ENCODE measurements around the gene SAFB. TPM values are rescaled to one million over a fixed set of nuclear protein-coding genes. Genes with fewer than 3 reads are reported as not detected.

The SAFB gene
- total RNA-seq, 4 donors from 2014 or later = 29.8 to 60.0 (median 56.1) TPM

- no peak overlapping the region for H3K27ac ChIP-seq
- H3K36me3 ChIP-seq = peaks cover 5 to 91% of the 10 kb centered on the region in 2 donors
- ATAC-seq = no peak
- intact Hi-C loops (cut with DNase I; ENCODE audit: low total_unique reads) (no loop called here), in situ Hi-C loops (cut with MboI; ENCODE audit: low sequenced_read_pairs in 4 of 4) (no loop called here)
- DNase-seq = no peak
- no peak overlapping the region for H3K4me3 ChIP-seq
- no peaks in the 10 kb centered on the region for H3K9me3 ChIP-seq
- no peak for TF ChIP-seq CTCF (IDR thresholded peaks at IDR 0.05 in 4 of 5, conservative IDR thresholded peaks at IDR 0.05 in 1 of 5)
- no peak for TF ChIP-seq POLR2A (IDR thresholded peaks at IDR 0.05)
- no peaks in the 10 kb centered on the region for H3K27me3 ChIP-seq
- H3K4me1 ChIP-seq = no peaks in the 10 kb centered on the region
These were observed 12.9 kb upstream of the SAFB start for GRCh38 chr19:5609881-5610448.

GRCh38 chr19:5612891-5613865, 9.7 kb upstream of the SAFB start:
- Histone ChIP-seq H3K27ac (no peak overlapping the region), H3K27me3 (no peaks in the 10 kb centered on the region), H3K4me1 (peaks cover 4 to 10% of the 10 kb centered on the region in 2 donors), H3K4me3 (no peak overlapping the region), H3K9me3 (no peaks in the 10 kb centered on the region), H3K36me3 (peaks cover 5 to 82% of the 10 kb centered on the region in 2 donors)
- intact Hi-C loops (cut with DNase I; ENCODE audit: low total_unique reads) (no loop called here), in situ Hi-C loops (cut with MboI; ENCODE audit: low sequenced_read_pairs in 4 of 4) (no loop called here)
- TF ChIP-seq POLR2A (IDR thresholded peaks at IDR 0.05) (no peak), CTCF (IDR thresholded peaks at IDR 0.05 in 4 of 5, conservative IDR thresholded peaks at IDR 0.05 in 1 of 5) (no peak)
- no peak for ATAC-seq
- DNase-seq = no peak

- TF ChIP-seq POLR2A (IDR thresholded peaks at IDR 0.05) (no peak), CTCF (IDR thresholded peaks at IDR 0.05 in 4 of 5, conservative IDR thresholded peaks at IDR 0.05 in 1 of 5) (no peak)
These were observed 7.0 kb upstream of the SAFB start for GRCh38 chr19:5615756-5616327.

GRCh38 chr19:5617080-5617479, 5.8 kb upstream of the SAFB start:
- Histone ChIP-seq H3K4me1 (peaks cover 38 to 42% of the 10 kb centered on the region in 2 donors), H3K27me3 (no peaks in the 10 kb centered on the region), H3K4me3 (no peak overlapping the region), H3K36me3 (peaks cover 5 to 69% of the 10 kb centered on the region in 2 donors), H3K9me3 (no peaks in the 10 kb centered on the region), H3K27ac (peak overlapping the region in 1 of 4 donors; percentile 10)
- intact Hi-C loops (cut with DNase I; ENCODE audit: low total_unique reads) (no loop called here), in situ Hi-C loops (cut with MboI; ENCODE audit: low sequenced_read_pairs in 4 of 4) (no loop called here)
- TF ChIP-seq CTCF (IDR thresholded peaks at IDR 0.05 in 4 of 5, conservative IDR thresholded peaks at IDR 0.05 in 1 of 5) (no peak), POLR2A (IDR thresholded peaks at IDR 0.05) (no peak)
- no peak for ATAC-seq
- no peak for DNase-seq

More at GRCh38 chr19:5615756-5616327, 7.0 kb upstream of the SAFB start:
- ATAC-seq (no peak), DNase-seq (no peak)
- in situ Hi-C loops (cut with MboI; ENCODE audit: low sequenced_read_pairs in 4 of 4) (no loop called here), intact Hi-C loops (cut with DNase I; ENCODE audit: low total_unique reads) (no loop called here)
- no peaks in the 10 kb centered on the region for H3K27me3 ChIP-seq
- H3K27ac ChIP-seq = no peak overlapping the region
- no peak overlapping the region for H3K4me3 ChIP-seq
- peaks cover 29 to 36% of the 10 kb centered on the region in 2 donors for H3K4me1 ChIP-seq
- H3K36me3 ChIP-seq = peaks cover 5 to 71% of the 10 kb centered on the region in 2 donors
- H3K9me3 ChIP-seq = no peaks in the 10 kb centered on the region
